ENCODE results near the gene MRPS10. TPM values are rescaled to one million over a fixed set of nuclear protein-coding genes. Genes with fewer than 3 reads are reported as not detected.

The MRPS10 gene
- polyA plus RNA-seq, 2 of the 4 experiments (the other 2 are of a cell fraction): 31.5 to 60.7 TPM

DNA sequence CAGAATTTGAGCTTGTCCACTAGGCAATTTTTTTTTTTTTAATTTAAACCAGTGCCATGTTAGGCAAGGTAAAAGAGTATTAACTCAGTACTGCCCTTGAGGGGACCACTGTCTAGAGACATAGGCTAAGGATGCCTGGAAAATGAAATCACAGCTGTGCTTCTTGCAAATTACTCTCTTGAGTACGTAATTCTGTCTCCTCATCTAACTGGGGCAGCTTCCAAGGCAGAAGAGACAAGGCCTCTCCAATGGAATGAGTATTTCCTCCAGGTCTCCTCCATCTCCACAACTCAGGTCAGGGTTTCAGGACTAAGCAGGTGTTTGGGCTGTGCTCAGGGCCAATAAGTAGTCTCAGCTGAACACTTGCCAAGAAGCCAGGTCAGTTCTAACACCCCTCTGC is 33.8 kb upstream of the MRPS10 start:
- FAIRE-seq: no peak
- CTCF ChIA-PET: interaction anchor here (1.1 to 1.3 kb wide), 2 partner anchors 12 to 296 kb away, joined by 3 to 6 read pairs; no protein-coding TSS in a partner anchor
- no peak for DNase-seq (ENCODE audit: low read depth in 1 of 2, low spot score in 1 of 2)
- Histone ChIP-seq H3K4me2 (no peak overlapping the region; the same call in 2 of the 3 replicates), H3K27ac (peak overlapping the region in 1 of 2 experiments; percentile 41; a peak in 1 of 6 replicates), H3K9me3 (no peaks in the 10 kb centered on the region), H3K4me1 (peaks cover 11% of the 10 kb centered on the region; the same call in 2 of the 3 replicates), H3K4me3 (no peak overlapping the region)
- TF ChIP-seq CBX8 (IDR thresholded peaks at IDR 0.05): no peak
- POLR2A ChIA-PET: interaction anchor here (0.6 kb wide), 1 partner anchor 528 kb away, joined by 3 read pairs; no protein-coding TSS in a partner anchor
- 93% methylated on average over 1 of the region's 1 CpG for WGBS (ENCODE audit: missing lambda C conversion rate)
- ATAC-seq: no peak

DNA sequence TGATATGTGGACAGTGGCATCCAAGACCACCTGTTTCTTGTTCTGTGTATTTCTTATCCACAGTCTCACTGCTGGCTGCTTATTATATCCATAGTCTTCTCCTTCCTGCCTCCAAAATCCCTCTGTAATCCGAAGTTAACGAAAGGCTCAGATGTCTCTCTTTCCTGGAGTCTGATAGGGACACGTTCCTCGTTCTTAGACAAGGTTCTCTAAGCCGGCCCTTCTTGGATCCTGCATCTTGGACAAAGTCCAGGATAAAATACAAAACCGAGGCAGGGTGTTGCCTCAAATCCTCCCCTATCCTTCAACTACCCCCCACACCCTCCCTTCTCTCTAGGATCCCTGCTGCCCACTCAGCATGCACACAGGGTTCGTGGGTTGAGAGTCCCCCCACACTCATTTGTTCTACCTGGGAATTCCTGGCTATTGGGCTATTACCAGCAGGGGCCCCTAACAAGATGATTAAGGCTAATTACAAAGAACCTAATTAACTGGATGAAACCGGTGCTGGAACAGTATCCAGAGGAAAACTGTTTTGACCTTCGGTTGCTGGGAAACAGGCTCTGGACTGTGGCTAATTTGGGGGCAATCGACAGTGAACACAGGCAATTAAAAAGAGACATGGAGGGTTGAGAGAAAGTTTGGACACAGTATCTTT is 32.7 kb upstream of the MRPS10 start:
- WGBS (ENCODE audit: missing lambda C conversion rate): 86% methylated on average over 10 of the region's 10 CpGs
- Histone ChIP-seq H3K4me1 (peaks cover 11% of the 10 kb centered on the region; the same call in 2 of the 3 replicates), H3K27ac (no peak overlapping the region), H3K4me3 (no peak overlapping the region), H3K4me2 (no peak overlapping the region), H3K9me3 (no peaks in the 10 kb centered on the region)
- DNase-seq (ENCODE audit: low read depth in 1 of 2, low spot score in 1 of 2) (no peak), FAIRE-seq (no peak), ATAC-seq (no peak)
- TF ChIP-seq, protein P1, sequence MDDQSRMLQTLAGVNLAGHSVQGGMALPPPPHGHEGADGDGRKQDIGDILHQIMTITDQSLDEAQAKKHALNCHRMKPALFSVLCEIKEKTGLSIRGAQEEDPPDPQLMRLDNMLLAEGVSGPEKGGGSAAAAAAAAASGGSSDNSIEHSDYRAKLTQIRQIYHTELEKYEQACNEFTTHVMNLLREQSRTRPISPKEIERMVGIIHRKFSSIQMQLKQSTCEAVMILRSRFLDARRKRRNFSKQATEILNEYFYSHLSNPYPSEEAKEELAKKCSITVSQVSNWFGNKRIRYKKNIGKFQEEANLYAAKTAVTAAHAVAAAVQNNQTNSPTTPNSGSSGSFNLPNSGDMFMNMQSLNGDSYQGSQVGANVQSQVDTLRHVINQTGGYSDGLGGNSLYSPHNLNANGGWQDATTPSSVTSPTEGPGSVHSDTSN (IDR thresholded peaks at IDR 0.05): no peak
- TF ChIP-seq MYC (IDR thresholded peaks at IDR 0.05; ENCODE audit: borderline replicate concordance, low read length) (no peak), FOSB (CRISPR knock-in tag; IDR thresholded peaks at IDR 0.05) (no peak), EHMT2 (IDR thresholded peaks at IDR 0.05; ENCODE audit: low read depth) (no peak), ZFP36 (IDR thresholded peaks at IDR 0.05; ENCODE audit: borderline replicate concordance, partially characterized antibody) (no peak), CBX8 (IDR thresholded peaks at IDR 0.05) (no peak), SMC3 (IDR thresholded peaks at IDR 0.05) (no peak), MAFK (IDR thresholded peaks at IDR 0.05; ENCODE audit: partially characterized antibody) (no peak), HOXA7 (CRISPR knock-in tag; IDR thresholded peaks at IDR 0.05) (no peak), CEBPB (IDR thresholded peaks at IDR 0.05) (no peak), HDAC2 (IDR thresholded peaks at IDR 0.05) (no peak), KDM5A (IDR thresholded peaks at IDR 0.05) (no peak)
- TF ChIP-seq, protein P2, sequence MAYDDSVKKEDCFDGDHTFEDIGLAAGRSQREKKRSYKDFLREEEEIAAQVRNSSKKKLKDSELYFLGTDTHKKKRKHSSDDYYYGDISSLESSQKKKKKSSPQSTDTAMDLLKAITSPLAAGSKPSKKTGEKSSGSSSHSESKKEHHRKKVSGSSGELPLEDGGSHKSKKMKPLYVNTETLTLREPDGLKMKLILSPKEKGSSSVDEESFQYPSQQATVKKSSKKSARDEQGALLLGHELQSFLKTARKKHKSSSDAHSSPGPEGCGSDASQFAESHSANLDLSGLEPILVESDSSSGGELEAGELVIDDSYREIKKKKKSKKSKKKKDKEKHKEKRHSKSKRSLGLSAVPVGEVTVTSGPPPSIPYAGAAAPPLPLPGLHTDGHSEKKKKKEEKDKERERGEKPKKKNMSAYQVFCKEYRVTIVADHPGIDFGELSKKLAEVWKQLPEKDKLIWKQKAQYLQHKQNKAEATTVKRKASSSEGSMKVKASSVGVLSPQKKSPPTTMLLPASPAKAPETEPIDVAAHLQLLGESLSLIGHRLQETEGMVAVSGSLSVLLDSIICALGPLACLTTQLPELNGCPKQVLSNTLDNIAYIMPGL (CRISPR knock-in tag; IDR thresholded peaks at IDR 0.05; ENCODE audit: borderline replicate concordance): no peak
- TF ChIP-seq, protein P3, sequence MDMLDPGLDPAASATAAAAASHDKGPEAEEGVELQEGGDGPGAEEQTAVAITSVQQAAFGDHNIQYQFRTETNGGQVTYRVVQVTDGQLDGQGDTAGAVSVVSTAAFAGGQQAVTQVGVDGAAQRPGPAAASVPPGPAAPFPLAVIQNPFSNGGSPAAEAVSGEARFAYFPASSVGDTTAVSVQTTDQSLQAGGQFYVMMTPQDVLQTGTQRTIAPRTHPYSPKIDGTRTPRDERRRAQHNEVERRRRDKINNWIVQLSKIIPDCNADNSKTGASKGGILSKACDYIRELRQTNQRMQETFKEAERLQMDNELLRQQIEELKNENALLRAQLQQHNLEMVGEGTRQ (IDR thresholded peaks at IDR 0.05): no peak
- CTCF ChIA-PET: no interaction called here
- POLR2A ChIA-PET: no interaction called here

DNA sequence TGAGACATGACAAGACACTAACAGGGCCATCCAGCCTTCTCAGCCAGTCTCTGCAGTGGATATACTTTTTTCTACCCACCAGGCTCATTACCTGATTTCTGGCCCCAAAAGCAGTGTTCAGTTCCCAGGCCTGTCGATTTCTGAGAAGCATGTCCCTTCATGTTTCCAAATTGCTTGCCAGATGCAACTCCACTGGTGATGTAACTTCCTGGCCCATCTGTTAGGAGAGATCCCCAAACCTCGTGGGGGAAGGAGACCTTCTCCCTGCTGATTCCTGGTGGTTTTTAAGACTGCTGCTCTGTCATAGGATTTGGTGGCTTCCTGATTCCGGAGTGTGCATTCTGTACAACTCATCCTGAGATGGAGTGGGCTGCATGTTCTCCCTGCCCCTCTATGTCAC is 31.6 kb upstream of the MRPS10 start:
- DNase-seq (ENCODE audit: low read depth in 1 of 2, low spot score in 1 of 2) (no peak), FAIRE-seq (no peak), ATAC-seq (no peak)
- ChIA-PET POLR2A (no interaction called here), CTCF (no interaction called here)
- Histone ChIP-seq H3K4me3 (no peak overlapping the region), H3K9me3 (no peaks in the 10 kb centered on the region), H3K27ac (no peak overlapping the region), H3K4me1 (peaks cover 11% of the 10 kb centered on the region; the same call in 2 of the 3 replicates), H3K4me2 (no peak overlapping the region)
- TF ChIP-seq CBX8 (IDR thresholded peaks at IDR 0.05): no peak
- WGBS (ENCODE audit: missing lambda C conversion rate): 100% methylated on average over 2 of the region's 3 CpGs

DNA sequence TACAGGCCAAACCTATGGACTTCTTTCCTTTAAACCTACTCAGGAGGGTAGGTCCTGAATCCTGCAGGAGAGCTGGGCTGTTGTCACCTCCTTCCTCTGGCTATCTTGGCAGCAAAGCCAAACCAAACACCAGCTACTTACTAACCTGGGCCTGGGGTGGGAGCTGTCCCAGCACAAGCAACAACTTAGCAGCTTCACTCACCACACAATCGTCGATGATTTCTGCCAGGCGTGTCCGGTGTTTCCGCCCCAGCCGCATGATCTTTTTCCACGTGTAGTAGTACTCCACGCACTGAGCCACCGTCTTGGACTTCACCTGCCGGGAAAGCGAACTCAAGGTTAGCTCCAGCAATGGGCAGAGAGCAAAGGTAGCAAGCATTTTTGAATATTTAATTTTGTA is 25.4 kb upstream of the MRPS10 start:
- ATAC-seq: no peak
- no peak for FAIRE-seq
- Histone ChIP-seq H3K9me3 (no peaks in the 10 kb centered on the region), H3K4me1 (peaks cover 17% of the 10 kb centered on the region; the same call in 2 of the 3 replicates), H3K27ac (no peak overlapping the region), H3K4me3 (no peak overlapping the region), H3K4me2 (no peak overlapping the region)
- ChIA-PET POLR2A (interaction anchor here (0.5 kb wide), 1 partner anchor 209 kb away, joined by 3 read pairs; the partner anchor contains the start of gene TRERF1), CTCF (interaction anchor here (0.8 kb wide), 1 partner anchor 416 kb away, joined by 3 read pairs; no protein-coding TSS in a partner anchor)
- TF ChIP-seq HEYL (CRISPR knock-in tag; IDR thresholded peaks at IDR 0.05): no peak
- TF ChIP-seq, protein P4, sequence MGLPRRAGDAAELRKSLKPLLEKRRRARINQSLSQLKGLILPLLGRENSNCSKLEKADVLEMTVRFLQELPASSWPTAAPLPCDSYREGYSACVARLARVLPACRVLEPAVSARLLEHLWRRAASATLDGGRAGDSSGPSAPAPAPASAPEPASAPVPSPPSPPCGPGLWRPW (IDR thresholded peaks at IDR 0.05): no peak
- no peak for TF ChIP-seq CHD2 (IDR thresholded peaks at IDR 0.05; ENCODE audit: low read length, partially characterized antibody)
- TF ChIP-seq KDM1A (IDR thresholded peaks at IDR 0.05; ENCODE audit: low read depth): no peak
- no peak for TF ChIP-seq ZNF302 (CRISPR knock-in tag; IDR thresholded peaks at IDR 0.05)
- TF ChIP-seq ESRRA (IDR thresholded peaks at IDR 0.05; ENCODE audit: borderline replicate concordance, low read length): no peak
- TF ChIP-seq RAD21 (conservative IDR thresholded peaks at IDR 0.05 in 1 of 2, IDR thresholded peaks at IDR 0.05 in 1 of 2): no peak
- TF ChIP-seq CEBPB (IDR thresholded peaks at IDR 0.05): no peak
- TF ChIP-seq HDAC2 (IDR thresholded peaks at IDR 0.05): no peak
- 96% methylated on average over 11 of the region's 11 CpGs for WGBS (ENCODE audit: missing lambda C conversion rate)
- no peak for DNase-seq (ENCODE audit: low read depth in 1 of 2, low spot score in 1 of 2)
